ENCODE data around the gene CCDC60.

Gene CCDC60

DNA sequence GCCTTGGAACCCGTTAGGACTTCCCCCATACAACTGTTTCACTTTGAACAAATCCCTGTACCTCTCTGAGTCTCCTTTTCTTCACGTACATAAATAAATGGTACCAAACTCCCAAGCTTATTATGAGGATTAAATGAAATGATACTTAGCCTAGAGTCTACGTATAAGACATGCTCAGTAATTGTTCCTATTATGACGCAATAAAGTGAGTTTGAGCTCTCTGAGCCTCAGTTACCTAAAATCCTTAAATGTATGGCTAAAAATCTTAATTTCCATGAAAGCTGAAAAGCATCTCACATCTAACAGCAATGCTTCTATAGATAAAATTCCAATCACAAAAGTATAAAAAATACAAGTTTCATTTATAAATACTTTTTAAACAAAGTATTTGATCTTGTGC lies 141.1 kb downstream of the CCDC60 start:
- no peak for DNase-seq
- intact Hi-C loops (cut with DNase I), result no loop called here

DNA sequence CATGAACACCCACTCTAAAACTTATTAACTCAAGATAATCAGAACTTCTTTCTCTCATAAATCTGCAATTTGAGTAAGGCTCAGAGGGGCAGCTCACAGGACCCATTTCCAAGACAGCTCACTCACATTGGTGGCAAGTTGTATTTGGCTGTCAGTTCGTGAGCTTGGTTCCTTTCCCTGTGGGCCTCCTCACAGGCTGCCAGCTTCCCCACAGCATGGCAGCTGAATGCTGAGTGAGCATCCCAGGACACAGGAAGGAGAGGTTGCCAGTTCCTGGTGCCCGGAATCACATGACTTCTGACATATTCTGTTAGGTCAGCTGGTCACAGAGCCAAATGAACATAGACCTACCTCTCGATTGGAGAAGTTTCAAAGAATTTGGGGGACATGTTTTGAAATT lies 142.4 kb downstream of the CCDC60 start:
- DNase-seq, result no peak
- intact Hi-C loops (cut with DNase I), result no loop called here

DNA sequence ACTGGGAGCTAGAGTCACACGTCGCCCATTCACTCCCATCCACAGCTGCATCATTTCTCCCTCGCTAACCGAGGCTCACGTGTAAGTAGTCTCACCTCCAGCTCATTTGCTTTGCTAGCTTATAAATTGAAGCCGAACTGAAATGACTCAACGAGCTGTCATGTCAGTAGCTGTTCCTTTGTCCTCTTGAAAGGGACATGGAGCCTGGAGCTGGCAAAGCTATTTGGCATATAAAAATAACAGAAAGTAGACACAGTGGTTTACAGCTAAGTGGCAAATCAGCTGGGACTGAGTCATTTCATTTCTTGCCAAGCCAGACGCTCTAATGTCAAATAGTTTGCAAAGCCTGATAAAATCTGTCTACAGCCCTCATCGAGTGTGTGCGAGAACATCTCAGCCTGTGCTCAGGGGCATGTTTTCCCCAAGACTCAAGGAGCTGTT lies 144.6 kb downstream of the CCDC60 start:
- intact Hi-C loops (cut with DNase I), result no loop called here
- peak in 3 of 42 donors; percentile 7 to 36 (median 8) for DNase-seq

DNA sequence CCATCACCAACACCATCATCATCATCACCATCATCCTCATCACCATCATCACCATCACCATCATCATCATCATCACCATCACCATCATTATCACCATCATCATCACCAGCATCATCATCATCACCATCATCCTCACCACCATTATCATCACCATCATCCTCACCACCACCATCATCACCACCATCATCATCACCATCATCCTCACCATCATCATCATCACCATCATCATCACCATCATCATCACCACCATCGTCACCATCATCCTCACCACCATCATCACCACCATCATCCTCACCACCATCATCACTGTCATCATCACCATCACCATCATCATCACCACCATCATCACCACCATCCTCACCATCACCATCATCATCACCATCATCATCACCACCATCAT lies 146.0 kb downstream of the CCDC60 start:
- intact Hi-C loops (cut with DNase I), result no loop called here
- DNase-seq, result no peak

DNA sequence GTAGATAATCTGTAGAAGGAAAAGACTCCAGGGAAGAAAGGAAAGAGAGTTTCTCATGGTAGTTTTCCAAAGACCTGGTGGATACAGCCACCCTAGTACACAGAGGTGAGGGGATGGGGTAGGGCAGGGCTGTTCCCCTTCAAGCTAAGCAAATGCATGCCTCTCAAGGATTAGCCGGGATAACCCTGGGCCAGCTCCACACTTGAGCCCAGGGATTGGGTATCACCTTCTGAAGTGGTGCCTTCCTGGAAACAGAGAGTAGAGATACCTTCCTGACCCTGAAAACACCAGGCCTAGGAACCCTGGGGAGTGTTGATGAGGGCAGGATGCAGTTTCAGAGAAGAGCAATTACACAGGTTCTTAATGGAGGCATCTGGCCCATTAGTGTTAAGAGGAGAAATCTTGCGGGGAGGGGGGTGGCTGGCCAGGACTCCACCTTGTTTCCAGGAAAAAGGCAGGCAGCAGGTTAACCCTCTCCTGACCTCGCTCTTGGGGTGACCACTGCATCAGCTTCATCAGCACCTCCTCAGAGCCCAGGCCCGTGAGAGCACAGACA lies 152.1 kb downstream of the CCDC60 start:
- no peak for DNase-seq
- intact Hi-C loops (cut with DNase I), result no loop called here

DNA sequence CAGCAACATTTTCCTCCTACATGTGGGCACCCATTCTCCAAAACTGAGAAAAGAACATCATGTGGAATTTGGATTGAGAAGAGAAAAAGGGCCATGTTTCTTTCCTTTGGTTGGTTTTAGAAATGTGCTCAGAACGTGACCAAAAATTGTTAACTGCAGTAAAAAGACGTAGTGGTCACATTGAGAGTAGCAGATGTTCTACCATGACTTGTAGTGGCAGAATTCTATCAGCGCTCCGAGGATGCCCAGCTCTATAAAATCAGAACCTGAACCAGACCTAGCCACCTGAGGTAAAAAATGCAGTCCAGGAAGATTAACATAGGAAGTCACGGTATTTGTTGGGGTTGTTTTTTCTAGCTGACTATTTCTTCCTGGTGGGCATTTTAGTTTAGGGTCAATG lies 157.3 kb downstream of the CCDC60 start:
- no peak for DNase-seq
- intact Hi-C loops (cut with DNase I), result no loop called here

DNA sequence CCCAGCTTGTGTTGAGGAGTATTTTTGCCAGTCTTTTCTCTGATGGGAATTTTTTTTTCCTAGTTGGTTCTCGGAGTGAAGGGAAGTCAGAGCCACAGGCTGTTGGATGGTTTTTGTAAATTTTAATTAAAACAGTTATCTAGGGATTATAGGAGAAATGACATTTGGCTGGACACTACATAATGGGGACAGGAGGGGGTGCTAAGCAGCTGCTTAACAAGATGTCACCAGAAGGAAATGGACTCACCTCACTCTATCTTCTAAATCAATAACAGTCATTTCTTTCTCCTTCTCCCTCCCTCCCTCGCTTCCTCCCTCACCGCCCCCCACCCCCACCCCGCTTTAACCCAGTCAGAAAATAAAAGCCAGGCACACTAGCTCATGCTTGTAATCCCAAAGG lies 165.7 kb downstream of the CCDC60 start:
- no peak for DNase-seq
- intact Hi-C loops (cut with DNase I), result no loop called here

DNA sequence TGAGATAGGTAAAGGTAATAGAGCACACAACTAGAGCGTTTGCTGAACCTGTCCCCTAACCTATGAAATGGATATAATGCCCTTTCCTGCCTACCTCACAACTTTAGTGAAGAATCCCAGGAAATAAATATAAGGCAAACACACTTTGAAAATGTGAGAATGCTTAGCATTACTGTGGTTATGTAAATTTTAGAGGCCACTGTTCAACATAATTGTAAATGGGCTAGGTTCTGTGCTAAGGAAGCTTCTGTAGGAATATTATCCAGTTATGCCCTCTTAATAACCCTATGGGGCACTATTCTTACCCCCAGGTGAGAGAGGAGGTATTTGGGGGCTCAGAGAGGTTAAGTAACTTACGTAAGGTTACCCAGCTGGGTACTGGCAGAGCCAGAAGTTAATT lies 166.5 kb downstream of the CCDC60 start:
- intact Hi-C loops (cut with DNase I), result no loop called here

DNA sequence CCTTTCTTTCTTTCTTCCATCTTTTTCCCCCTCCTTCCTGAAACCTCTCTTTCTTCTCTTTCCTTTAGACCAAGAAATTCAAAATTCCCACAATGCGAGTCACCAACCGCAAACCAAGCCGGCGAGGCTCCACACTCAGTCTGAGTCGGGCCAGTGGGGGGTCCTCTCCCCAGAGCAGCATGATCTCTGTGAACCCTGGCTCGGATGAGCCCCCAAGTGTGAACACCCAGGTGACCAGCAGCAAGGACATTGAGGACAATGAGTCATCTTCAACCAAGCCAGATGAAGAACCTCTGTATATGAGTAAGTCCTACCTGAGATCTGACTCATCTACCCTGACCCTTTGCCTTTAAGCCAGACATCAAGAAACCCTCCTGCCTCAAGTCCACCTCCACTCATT lies 170.5 kb downstream of the CCDC60 start:
- no peak for DNase-seq
- intact Hi-C loops (cut with DNase I), result no loop called here

More for the DNA sequence above, 166.5 kb downstream of the CCDC60 start:
- DNase-seq, result no peak

DNA sequence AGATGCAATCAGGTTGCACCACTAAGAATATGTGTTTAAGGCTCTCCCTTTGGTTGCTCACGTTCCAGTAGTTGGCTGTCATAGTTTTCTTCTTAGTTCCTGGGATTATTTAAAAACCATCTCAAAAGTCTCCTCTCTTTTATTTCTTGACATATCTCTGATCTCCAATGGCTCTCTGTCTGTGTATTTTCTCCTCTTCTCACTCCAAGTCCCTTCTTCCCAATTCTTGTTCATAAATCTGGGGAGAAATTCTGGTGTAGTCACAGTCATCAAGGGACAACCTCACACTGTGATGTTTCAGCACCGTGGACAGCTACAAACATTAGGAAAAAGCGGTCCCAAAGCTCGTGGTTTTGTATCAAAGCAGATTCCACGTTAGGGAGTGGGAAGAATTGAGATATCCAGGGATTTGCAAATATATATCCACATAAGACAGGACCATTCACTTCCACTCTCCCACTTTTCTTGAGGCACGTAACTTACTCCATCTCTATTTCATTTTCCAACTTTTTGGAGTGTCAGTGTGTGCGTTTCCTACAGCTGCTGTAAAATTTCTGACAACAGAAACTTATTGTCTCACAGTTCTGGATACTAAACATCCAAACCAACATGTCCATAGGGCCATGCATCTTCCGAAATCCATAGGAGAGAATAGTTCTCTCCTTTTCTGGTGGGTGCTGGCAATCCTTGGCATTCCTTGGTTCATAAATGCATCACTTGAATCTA lies 178.4 kb downstream of the CCDC60 start:
- DNase-seq, result no peak
- intact Hi-C loops (cut with DNase I), result no loop called here

DNA sequence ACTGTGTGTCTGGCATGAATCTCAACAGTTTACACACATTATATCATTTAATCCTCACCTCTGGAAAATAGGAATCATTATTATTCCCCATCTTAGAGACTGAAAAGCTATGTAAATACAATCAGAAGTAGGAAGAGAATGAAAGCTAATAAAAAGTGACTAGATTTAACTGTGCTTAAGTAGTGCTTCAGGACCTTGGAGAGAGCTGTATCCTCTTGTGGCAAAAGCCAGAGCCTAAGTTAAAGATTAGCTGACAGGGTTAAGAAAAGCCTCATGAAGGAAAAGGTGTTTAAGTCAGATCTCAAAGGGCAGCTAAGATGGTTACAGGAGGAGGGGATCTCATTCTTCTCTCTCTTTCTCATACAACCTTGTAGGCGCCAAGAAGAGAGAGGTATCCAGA lies 193.7 kb downstream of the CCDC60 start:
- DNase-seq, result no peak
- intact Hi-C loops (cut with DNase I), result no loop called here

DNA sequence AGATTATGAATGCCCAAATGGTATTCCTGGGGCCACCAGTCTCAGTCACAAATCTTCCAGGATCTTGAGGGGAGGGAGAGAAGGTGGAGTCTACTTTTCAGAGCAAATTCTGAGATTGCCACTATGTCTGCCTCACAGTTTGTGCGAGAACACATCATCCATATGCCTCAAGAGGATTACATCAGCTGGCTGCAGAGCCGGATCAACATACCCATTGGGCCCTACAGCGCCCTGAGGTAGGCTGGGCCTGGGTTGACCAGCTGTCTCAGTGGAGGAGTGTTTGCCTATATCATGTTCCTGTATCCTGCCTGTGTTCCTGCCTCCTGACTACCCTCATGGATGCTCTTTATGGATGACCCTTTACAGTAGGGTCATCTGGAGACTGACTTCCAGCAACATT lies 205.9 kb downstream of the CCDC60 start:
- intact Hi-C loops (cut with DNase I), result no loop called here
- no peak for DNase-seq

DNA sequence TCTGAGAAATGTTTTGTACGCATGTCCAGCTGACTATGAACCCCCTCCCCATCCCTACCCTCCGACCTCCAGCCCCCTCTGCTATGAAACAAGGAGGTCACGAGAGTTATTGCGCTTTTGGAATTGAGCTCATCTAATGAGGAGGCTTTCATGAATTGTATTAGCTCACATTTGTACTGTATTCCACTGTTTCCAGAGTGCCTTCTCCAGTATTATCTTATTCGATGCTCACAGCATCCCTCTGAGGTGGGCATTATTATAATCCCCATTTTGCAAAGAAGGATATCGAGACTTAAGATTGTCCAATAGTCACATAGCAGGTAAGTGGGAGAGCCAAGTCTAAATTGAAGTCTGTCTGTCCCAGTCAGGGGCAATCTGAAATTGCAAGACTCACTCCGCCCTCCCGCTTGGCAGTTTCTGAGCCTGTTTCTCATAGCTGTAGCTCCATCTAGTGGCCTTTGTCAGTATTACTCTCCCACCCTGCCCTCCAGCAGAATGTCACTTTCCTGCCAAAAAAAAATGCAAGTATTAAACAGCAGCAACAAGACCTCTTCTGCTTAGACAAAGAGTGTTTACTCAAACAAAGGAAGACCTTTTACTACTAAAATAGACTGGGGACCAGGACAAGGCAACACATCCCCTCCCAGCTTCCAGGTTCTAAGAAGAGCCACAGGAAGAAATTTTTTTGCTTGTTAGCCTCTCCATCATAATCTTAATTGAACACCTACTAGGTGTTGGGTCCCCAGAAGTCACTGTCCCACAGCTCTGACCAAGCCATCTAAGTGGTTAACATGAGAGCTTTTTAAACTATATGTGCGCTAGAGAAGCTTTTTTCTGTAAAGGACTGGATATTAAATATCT lies 210.5 kb downstream of the CCDC60 start:
- intact Hi-C loops (cut with DNase I), result no loop called here

DNA sequence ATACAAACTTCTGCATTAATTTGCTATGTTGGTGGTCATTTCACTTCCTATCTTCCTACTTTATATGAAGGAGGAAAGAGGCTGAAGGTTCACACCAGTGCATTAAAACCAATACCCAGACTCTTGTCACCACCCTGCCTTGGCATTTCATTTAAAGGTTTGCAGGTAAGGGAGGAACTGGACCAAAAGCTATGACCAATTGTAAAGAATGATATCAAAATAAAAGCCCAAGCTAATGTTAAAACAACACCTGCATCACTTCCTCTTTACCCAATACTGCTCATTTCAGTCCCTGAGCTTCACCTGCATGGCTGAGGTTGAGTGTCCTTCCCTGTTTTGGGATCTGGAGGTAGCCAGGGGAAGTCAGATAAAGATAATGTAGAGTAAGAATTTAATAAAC lies 211.8 kb downstream of the CCDC60 start:
- intact Hi-C loops (cut with DNase I), result no loop called here
- DNase-seq, result no peak

More for the DNA sequence above, 210.5 kb downstream of the CCDC60 start:
- DNase-seq, result peak; percentile 7 to 89 (median 68)

DNA sequence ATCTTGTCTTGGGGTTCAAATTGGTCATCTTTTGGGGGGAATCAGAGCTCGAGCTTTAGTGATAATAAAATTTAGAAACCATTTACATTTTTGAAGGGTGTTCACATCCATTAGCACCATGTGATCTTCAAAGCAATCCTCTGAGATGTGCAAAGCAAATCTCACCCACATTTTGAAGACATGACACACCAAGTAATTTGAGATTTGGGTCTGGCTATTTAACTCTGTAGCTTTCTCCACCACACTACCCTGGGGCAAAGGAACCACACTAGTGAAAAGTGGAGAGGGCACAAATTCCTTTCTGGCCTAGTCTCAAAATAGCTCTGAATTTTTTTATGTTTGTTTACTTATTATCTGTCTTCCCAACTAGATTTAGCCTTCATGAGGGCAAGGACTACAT lies 212.5 kb downstream of the CCDC60 start:
- intact Hi-C loops (cut with DNase I), result no loop called here
- DNase-seq, result no peak

DNA sequence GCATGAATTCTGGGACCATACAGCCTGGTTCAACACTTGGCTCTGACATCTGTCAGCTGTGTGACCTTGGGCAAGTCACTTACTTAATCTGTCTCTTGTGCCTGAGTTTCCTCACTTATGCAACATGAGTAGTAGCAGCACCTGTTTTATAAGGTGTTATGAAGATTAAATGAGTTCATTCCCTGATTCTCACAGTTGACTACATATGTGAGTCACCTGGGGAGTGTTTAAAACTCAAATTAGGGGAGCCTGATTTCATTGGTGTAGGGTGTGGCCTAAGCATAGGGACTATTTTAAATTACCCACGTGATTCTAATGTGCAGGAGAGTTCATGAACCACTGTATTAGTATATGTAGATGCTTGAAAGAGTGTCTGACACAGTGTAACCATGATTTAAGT lies 222.3 kb downstream of the CCDC60 start:
- intact Hi-C loops (cut with DNase I), result no loop called here
- no peak for DNase-seq

DNA sequence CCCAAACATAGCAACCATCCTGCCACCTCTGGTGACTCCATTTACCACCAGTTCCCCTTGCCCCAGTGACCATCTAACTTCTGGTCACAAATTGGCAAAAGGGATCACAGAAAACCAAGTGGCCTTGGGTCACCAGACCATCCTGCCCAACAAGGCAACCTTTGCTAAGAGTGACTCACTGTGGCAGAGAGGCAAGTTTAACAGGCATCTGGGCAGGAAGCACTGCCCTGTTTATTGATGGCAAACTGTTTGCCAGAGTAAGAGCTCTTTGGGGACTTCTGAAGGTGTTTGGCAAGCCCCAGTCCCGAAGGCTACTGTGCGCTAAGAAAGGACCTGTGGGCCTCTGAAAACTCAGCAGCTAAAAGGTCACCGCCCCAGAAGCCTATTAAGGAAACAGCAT lies 230.9 kb downstream of the CCDC60 start:
- intact Hi-C loops (cut with DNase I), result no loop called here
- DNase-seq, result no peak

DNA sequence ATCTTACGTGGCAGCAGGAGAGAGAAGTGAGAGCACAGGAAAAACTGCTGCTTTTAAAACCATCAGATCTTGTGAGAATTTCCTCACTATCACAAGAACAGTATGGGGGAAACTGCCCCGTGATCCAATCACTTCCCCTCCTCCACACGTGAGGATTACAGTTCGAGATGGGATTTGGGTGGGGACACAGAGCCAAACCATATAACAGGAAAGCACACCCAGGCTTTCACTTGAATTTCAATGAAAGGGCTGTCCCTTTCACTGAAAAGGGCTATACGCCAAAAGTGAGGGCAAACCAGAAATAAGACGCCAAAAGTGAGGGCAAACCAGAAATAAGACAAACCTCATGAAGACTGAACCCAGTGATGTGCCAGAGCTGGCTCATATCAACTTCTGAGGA lies 236.2 kb downstream of the CCDC60 start:
- DNase-seq, result no peak
- intact Hi-C loops (cut with DNase I), result no loop called here

DNA sequence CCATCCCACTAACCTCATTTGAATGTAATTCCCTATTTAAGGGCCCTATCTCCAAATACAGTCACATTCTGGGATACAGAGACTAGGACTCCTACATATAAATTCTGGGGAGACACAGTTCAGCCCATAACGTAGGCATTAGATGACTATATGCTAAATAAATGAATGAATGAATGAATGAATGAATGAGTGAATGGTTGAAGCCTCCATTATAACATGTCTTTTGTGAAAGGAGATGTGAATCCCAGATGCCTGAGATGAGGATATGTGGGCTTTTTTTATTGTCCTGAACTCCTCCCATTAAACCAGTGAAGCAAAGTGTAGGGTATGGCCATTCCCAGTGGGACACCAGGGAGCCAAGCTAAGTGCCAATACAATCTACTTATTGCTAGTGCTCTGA lies 238.6 kb downstream of the CCDC60 start:
- DNase-seq, result no peak
- intact Hi-C loops (cut with DNase I), result no loop called here

DNA sequence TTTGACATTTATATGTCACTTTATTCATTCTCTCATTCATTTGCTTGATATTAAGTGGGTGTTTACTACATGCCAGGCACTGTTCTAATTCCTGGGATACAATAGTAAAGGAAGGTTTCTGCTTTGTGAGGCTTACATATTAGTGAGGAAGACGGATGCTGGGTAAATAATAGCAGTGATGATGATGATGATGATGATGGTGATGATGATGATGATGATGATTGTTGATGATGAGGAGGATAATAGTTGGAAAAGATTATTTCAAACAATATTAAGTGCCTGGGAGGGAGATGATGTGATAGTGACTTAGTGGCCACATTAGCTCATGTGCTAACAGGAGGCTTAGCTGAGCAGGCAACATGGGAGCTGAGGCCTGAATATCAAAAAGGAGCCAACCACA lies 239.7 kb downstream of the CCDC60 start:
- intact Hi-C loops (cut with DNase I), result no loop called here
- no peak for DNase-seq
